HG03175 (cell line): ENCODE data around the gene UXS1.
"Not testable (repeated sequence)": the region's sequence is repeated elsewhere in the genome, so short reads cannot be mapped to it uniquely, and the experiment has no call there.

ENCODE experiments used
- ATAC-seq: cut with Tn5 transposase; IDR thresholded peaks from one replicate; pipeline ENCODE4 v1.9.1; 2021; ENCODE audit warnings: mild to moderate bottlenecking, moderate library complexity; ENCODE audit not compliant: unreplicated experiment

Gene UXS1

DNA sequence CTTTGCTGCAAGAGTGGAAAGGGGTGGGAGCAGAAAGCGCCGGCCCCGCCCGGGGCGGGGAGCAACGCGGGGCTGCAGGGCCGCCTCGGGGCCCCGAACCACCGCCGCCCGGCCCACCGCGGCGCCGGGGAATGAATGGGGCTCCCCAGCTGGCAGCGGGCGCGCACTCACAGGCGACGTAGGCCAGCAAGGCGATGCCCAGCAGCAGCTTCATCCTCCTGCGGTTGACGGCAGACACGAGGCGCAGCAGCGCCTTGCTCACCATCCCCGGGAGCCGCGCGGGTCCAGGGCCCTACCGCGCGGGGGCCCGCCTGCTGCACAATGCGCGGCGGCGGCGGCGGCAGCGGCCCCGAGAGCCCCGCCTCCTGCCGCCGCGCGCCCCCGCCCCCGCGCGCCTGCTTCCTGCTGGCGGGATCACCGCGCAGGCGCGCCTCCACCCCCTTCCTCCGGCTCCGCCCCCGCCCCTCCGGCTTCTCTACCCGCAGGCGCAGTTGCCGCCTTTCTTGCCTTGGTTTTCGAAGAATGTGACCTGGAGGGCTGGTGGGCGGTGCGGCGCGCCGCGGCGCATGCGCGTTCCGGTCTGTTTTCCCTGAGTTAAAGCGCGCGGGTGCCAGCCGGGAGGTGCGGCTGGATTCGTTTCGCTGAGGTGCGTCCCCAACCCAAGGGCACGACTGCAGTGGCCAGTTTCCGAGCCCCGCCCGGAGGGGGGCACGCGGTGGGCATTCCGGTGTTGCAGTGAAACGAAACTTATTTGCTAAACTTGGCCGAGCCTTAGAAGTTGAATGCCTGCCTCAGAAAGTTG, at the start of gene UXS1:
Gene UXS1 (minus strand): TSS at position 325 of the 802 bp plus-strand sequence. CDS start 60 bp downstream, at position 265.
- peak; percentile 62 for ATAC-seq

DNA sequence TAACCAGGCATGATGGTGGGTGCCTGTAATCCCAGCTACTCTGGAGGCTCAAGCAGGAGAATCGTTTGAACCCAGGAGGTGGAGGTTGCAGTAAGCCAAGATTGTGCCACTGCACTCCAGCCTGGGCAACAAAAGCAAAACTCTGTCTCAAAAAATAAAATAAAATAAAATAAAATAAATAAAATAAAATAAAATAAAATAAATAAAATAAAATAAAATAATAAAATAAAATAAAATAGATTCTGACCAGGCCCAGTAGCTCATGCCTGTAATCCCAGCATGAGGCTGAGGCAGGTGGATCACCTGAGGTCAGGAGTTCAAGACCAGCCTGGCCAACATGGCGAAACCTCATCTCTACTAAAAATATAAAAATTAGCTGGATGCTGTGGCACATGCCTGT, 45.4 kb upstream of the UXS1 start:
- ATAC-seq = not testable (repeated sequence)

- ATAC-seq = not testable (repeated sequence)
Measured at GRCh38 chr2:106235392-106235791, 41.3 kb upstream of the UXS1 start.

- ATAC-seq = no peak
Measured at GRCh38 chr2:106233350-106233706, 39.2 kb upstream of the UXS1 start.

DNA sequence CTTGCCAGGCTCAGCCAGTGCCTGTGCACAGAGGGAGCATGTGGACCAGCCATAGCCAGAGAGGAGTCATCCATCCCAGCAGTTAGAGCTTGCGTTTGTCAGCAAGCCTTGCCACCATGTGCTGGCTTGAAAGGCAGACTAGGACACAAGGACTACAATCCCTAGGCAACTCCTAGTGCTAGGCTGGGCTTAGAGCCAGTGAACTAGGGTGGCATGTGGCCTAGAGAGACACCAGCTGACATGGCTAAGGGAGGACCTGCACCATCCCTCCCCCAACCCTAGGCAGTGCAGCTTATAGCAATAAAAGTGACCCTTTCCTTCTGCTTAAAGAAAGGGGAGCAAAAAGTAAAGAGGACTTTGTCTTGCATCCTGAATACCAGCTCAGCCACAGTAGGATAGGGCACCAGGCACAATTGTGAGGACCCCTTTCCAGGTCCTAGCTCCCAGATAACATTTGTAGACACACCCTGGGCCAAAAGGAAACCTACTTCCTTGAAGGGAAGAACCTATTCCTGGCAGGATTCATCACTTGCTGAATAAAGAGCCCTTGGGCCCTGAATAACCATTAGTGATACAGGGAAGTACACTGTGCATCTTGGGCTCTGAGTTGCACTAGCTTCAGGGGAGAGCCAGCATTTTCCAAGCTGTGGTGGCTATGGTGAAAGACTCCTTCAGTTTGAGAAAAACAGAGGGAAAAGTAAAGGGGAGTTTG, 38.7 kb upstream of the UXS1 start:
- ATAC-seq = no peak

DNA sequence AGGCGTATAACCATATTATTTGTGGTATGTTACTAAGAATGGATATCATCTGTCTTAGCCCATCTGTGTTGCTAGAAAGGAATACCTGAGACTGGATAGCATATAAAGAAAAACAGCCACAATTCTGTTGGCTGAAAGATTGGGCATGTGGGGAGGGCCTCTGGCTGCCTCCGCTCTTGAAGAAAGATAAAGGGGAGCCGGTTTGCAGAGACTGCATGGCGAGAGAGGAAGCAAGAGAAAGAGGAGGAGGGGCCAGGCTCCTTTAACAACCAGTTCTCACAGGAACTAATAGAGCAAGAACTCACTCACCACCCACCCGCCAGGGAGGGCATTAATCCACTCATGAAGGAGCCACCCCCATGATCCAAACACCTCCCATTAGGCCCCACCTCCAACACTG, 29.2 kb upstream of the UXS1 start:
- ATAC-seq = no peak

- not testable (repeated sequence) for ATAC-seq
Measured at GRCh38 chr2:106222057-106222456, 28.0 kb upstream of the UXS1 start.

DNA sequence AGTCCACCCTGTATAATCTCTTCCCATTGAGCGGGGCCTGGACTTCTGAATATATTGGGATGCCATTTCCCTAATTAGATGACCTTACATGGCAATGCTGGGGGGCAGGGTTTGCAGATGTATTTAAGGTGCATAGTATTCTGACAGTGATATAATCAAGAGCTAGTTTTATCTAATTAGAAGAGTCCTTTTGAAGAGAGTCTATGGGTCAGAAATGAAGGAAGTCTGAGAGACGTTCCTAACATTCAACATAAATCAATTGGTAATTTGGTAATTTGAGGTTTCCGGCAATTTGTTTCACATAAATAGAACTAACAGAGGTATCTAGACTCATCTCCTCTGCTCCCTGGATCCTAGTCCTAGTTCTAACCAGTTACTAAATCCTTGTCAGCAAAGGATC, 25.7 kb upstream of the UXS1 start:
- ATAC-seq = no peak

GRCh38 chr2:106219157-106219556, 25.1 kb upstream of the UXS1 start:
- not testable (repeated sequence) for ATAC-seq

DNA sequence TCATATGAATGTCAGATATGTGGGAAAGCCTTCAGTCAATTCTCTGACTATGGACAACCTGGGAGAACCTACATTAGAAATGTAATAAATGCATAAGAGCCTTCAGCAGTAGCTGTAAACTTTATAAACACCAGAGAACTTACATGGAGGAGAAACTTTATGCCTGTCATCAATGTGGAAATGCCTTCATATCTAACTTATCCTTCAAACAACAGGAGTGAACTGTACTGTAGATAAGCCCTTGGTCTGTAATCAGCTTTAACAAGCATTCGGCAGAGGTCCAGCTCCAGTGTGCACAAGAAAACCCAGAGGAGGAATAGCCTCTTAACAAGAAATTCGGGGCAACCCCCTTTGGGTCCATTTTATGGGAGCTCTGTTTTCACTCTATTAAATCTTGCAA, 14.8 kb upstream of the UXS1 start:
- ATAC-seq = no peak

GRCh38 chr2:106208399-106208798, 14.3 kb upstream of the UXS1 start:
- ATAC-seq = no peak

- ATAC-seq = no peak
Measured at GRCh38 chr2:106207246-106207645, 13.1 kb upstream of the UXS1 start.

GRCh38 chr2:106205488-106205887, 11.4 kb upstream of the UXS1 start:
- ATAC-seq = no peak

GRCh38 chr2:106204551-106204950, 10.4 kb upstream of the UXS1 start:
- not testable (repeated sequence) for ATAC-seq

GRCh38 chr2:106201661-106202060, 7.6 kb upstream of the UXS1 start:
- no peak for ATAC-seq

- ATAC-seq = no peak
Measured at GRCh38 chr2:106197878-106198277, 3.8 kb upstream of the UXS1 start.

GRCh38 chr2:106195981-106196380, 1.9 kb upstream of the UXS1 start:
- ATAC-seq = no peak

DNA sequence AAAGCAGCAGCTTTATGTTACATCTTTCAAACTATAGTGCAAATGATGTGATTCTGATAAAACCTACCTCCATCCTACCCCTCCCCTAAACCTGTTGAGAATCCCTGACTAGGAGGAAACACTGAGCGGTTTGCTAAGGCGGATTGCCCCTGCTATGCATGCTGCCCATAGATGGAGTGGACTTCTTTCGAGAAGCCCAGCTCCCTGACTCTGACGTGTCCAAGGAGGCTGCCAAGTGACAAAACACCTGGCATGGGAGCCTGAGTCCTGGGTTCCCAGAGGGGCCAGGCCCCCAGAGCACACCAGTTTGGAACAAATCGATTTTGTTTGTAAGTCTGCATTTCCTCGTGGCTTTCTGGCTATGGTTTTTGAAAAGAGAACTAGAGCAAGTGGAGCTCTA, 1.4 kb upstream of the UXS1 start:
- ATAC-seq = no peak

GRCh38 chr2:106193690-106193976, 468 bp downstream of the UXS1 start:
- ATAC-seq = no peak

GRCh38 chr2:106192752-106193689, 1.1 kb downstream of the UXS1 start:
- ATAC-seq = peak; percentile 49

GRCh38 chr2:106191511-106192016, 2.5 kb downstream of the UXS1 start:
- no peak for ATAC-seq
